HAP-1 (cell line): Measurements from ENCODE around the gene DOCK3.
"Not testable (repeated sequence)": the region's sequence is repeated elsewhere in the genome, so short reads cannot be mapped to it uniquely, and the experiment has no call there.

Experiments used
- DNase-seq, 2 experiments: peaks; one replicate each; pipeline ENCODE4 v3.0.0-alpha.2; 2016 to 2020; ENCODE audit warnings: low spot score in 2 of 2
- H3K27me3 ChIP-seq: fragments of 250-450 bp; sonication (Bioruptor Pico); 2 replicates; pipeline ENCODE4 v1.5.1; 2020; ENCODE audit warnings: low read depth, mild to moderate bottlenecking, moderate library complexity
- H3K36me3 ChIP-seq: fragments of 250-450 bp; sonication (Bioruptor Pico); replicated peaks from 2 replicates; pipeline ENCODE4 v1.5.1; 2020; ENCODE audit warnings: mild to moderate bottlenecking
- H3K4me1 ChIP-seq: fragments of 250-450 bp; sonication (Bioruptor Pico); 2 replicates; pipeline ENCODE4 v1.5.1; 2020; ENCODE audit warnings: mild to moderate bottlenecking
- H3K4me3 ChIP-seq: fragments of 250-450 bp; sonication (Bioruptor Pico); 2 replicates; pipeline ENCODE4 v1.5.1; 2020; ENCODE audit warnings: mild to moderate bottlenecking, moderate library complexity
- H3K9me3 ChIP-seq: fragments of 250-450 bp; sonication (Bioruptor Pico); 2 replicates; pipeline ENCODE4 v1.5.1; 2020; ENCODE audit warnings: mild to moderate bottlenecking, moderate library complexity
- in situ Hi-C: fragments of 300-500 bp; cut with MboI; formaldehyde crosslinking; loops from 3 replicates; pipeline ENCODE4 v1.14.3; 2020; ENCODE audit warnings: low sequenced_read_pairs, inconsistent platforms, mixed read lengths

The DOCK3 gene

GRCh38 chr3:51137715-51138114 is 463.0 kb downstream of the DOCK3 start:
- no peaks in the 10 kb centered on the region for H3K36me3 ChIP-seq
- H3K27me3 ChIP-seq: no peaks in the 10 kb centered on the region
- no peak for DNase-seq
- no peaks in the 10 kb centered on the region for H3K4me1 ChIP-seq
- in situ Hi-C loops: no loop called here
- H3K9me3 ChIP-seq: no peaks in the 10 kb centered on the region
- H3K4me3 ChIP-seq: no peak overlapping the region

DNA sequence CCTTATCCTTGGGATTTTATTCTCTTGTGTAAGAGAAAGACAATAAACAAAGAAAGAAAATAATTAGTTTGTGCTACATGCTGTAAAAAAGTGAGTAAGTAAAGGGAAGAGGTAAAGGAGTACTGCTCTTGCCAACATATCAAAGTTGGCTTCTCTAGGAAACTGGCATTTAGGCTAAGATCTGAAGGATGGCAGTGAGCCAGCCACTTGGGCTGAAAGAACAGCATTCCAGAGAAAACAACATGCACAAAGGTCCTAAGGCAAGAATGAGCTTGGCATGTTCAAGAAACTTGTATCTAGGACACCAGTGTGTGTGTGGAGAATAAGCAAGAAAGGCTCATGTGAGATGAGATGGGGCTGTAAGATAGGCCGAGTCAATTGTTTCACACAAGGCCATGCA is 464.9 kb downstream of the DOCK3 start:
- Histone ChIP-seq H3K9me3 (no peaks in the 10 kb centered on the region), H3K27me3 (no peaks in the 10 kb centered on the region), H3K36me3 (no peaks in the 10 kb centered on the region), H3K4me3 (no peak overlapping the region), H3K4me1 (no peaks in the 10 kb centered on the region)
- in situ Hi-C loops: no loop called here
- no peak for DNase-seq

DNA sequence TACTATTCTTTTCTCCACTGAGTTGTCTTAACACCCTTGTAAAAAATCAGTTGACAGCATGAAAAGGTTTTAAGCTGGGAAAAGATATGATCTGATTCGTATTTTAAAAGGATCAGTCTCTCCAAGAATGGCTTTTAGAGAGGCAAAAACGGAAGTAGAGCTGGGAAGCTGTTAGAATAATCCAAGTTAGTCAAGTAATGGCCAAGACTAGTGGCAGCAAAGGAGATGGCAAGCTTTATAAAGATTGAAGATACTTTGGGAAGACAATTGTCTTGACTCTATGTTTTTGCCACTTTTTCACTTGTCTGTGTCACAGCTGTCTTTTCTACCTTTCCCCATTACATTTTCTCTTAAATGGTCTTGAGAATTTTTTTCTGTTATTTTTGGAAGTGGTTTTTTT is 466.8 kb downstream of the DOCK3 start:
- in situ Hi-C loops: no loop called here
- Histone ChIP-seq H3K36me3 (no peaks in the 10 kb centered on the region), H3K4me1 (no peaks in the 10 kb centered on the region), H3K27me3 (no peaks in the 10 kb centered on the region), H3K9me3 (no peaks in the 10 kb centered on the region), H3K4me3 (no peak overlapping the region)
- peak in 1 of 2 experiments; percentile 22 for DNase-seq

DNA sequence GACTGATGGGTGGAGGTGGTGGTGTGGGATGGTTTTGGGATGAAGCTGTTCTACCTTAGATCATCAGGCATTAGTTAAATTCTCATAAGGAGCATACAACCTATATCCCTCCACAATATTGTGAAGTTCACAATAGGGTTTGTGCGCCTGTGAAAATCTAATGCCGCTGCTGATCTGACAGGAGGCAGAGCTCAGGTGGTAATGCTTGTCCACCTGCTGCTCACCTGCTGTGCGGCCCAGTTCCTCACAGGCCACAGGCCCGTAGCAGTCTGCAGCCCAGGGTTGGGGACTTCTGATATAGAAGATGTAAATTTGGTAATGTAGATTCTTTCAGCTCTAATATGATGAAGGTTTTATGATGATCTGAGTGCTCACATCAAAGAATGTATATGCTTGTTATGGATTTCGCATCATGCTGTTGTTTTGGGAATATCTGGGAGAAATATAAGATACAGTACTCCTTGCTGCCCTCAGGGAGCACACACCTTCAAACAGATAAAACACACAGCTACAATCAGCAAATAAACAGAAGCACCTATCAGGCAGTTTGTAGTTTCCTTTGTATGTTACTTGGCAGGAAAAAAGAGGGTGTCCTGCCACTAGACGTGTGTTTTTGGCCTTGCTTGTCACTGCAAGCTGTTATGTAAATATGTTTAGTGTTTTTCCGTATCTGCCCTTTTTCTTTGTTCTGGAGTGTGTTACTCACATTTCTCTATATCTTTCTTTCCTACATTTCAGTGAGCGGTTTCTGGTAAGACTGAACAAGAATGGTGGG is 471.3 kb downstream of the DOCK3 start:
- Histone ChIP-seq H3K9me3 (no peaks in the 10 kb centered on the region), H3K4me1 (no peaks in the 10 kb centered on the region), H3K27me3 (no peaks in the 10 kb centered on the region), H3K36me3 (no peaks in the 10 kb centered on the region), H3K4me3 (no peak overlapping the region)
- in situ Hi-C loops: no loop called here
- no peak for DNase-seq

DNA sequence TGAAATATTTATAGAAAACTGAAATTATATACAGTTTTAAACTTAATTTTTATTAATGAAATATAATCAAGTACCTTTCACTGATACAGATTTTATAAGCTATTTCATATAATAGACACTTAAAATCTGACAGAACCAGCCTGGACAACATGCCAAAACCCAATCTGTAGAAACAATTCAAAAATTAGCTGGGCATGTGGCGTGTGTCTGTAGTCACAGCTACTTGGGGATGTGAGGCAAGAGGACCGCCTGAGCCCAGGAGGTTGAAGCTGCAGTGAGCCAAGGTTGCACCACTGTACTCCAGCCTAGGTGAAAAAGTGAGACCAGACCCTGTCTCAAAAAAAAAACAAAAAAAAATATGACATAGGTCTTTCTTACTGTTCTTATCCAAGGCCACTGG is 472.1 kb downstream of the DOCK3 start:
- no peaks in the 10 kb centered on the region for H3K27me3 ChIP-seq
- H3K4me3 ChIP-seq: no peak overlapping the region
- no peak for DNase-seq
- in situ Hi-C loops: no loop called here
- no peaks in the 10 kb centered on the region for H3K4me1 ChIP-seq
- H3K9me3 ChIP-seq: no peaks in the 10 kb centered on the region
- no peaks in the 10 kb centered on the region for H3K36me3 ChIP-seq

GRCh38 chr3:51156147-51156546 is 481.4 kb downstream of the DOCK3 start:
- H3K9me3 ChIP-seq: no peaks in the 10 kb centered on the region
- no peak for DNase-seq
- in situ Hi-C loops: no loop called here
- no peaks in the 10 kb centered on the region for H3K36me3 ChIP-seq
- H3K4me1 ChIP-seq: no peaks in the 10 kb centered on the region
- no peaks in the 10 kb centered on the region for H3K27me3 ChIP-seq
- no peak overlapping the region for H3K4me3 ChIP-seq

DNA sequence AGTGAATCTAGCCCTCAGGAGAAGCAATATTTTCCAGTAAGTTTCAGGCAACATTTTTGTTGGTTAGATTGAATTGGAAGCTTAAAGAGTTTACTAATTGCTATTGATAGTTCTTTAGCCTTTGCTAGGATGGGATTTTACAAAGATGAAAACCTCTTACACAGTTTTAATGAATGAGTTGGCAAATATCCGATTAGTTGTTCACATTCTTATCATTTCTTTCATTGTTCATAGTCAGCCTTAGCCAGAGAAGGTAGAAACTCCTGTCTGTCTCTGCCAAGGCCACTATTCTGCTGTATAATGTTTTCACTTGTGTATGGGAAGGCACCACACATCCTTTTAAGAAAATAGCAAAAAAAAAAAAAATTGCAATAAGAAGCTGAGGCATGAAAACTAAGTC is 488.3 kb downstream of the DOCK3 start:
- no peaks in the 10 kb centered on the region for H3K9me3 ChIP-seq
- in situ Hi-C loops: no loop called here
- no peaks in the 10 kb centered on the region for H3K36me3 ChIP-seq
- H3K27me3 ChIP-seq: no peaks in the 10 kb centered on the region
- no peak for DNase-seq
- H3K4me3 ChIP-seq: no peak overlapping the region
- H3K4me1 ChIP-seq: no peaks in the 10 kb centered on the region

DNA sequence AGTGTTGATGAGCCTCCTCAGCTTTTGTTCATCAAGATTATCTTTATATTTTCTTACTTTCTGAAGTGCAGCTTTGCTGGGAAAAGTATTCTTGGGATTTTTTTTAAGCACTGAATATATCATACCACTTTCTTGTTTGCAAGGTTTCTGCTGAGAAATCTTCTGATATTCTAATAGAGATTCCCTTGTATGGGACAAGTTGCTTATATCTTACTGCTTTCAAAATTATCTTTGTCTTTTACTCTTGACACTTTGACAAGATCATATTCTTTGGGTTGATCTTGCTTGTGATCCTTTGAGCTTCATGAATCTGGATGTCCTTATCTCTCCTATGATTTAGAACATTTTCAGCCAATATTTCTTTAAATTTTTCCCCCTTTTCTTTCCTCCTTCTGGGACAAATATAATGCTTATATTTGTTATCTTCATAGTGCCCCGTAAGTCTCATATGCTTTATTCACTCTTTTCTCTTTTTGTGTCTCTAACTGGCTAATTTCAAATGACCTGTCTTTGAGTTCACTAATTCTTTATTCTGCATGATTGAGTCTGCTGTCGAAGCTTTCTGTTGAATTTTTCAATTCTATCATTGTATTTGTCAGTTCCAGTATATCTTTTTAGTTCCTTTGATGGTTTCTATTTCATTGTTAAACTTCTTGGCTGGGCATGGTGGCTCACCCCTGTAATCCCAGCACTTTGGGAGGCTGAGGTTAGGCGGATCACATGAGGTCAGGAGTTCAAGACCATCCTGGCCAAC is 499.0 kb downstream of the DOCK3 start:
- in situ Hi-C loops: no loop called here
- H3K4me3 ChIP-seq: no peak overlapping the region
- H3K4me1 ChIP-seq: no peaks in the 10 kb centered on the region
- H3K27me3 ChIP-seq: no peaks in the 10 kb centered on the region
- H3K36me3 ChIP-seq: no peaks in the 10 kb centered on the region
- peaks cover 2% of the 10 kb centered on the region; the same call in 1 of the 2 replicates for H3K9me3 ChIP-seq
- no peak for DNase-seq

DNA sequence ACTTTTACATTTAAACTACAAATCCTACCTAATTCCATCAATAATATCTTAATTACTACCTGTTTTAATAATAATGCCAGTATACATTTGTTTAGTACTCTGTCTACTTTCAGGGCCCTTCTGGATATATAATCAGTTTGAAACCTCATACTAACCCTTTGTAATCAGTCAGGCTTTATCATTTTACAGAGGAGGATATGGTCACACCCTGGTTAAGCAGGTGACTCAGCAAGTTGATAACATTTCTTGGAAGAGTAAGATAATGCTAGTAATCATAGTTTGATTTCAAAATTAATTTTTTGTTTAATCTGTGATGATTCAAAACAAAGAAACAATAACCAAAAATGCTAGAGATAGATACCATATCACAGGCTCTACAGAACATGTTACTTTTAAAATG is 502.2 kb downstream of the DOCK3 start:
- H3K27me3 ChIP-seq: no peaks in the 10 kb centered on the region
- H3K4me3 ChIP-seq: no peak overlapping the region
- no peaks in the 10 kb centered on the region for H3K4me1 ChIP-seq
- peaks cover 2% of the 10 kb centered on the region; the same call in 1 of the 2 replicates for H3K9me3 ChIP-seq
- no peak for DNase-seq
- in situ Hi-C loops: no loop called here
- no peaks in the 10 kb centered on the region for H3K36me3 ChIP-seq

GRCh38 chr3:51186446-51186845 is 511.7 kb downstream of the DOCK3 start:
- in situ Hi-C loops, H3K27me3 ChIP-seq, H3K4me1 ChIP-seq, H3K4me3 ChIP-seq, H3K36me3 ChIP-seq, DNase-seq: not testable (repeated sequence)
- peaks cover 10% of the 10 kb centered on the region for H3K9me3 ChIP-seq

GRCh38 chr3:51190199-51190598 is 515.5 kb downstream of the DOCK3 start:
- no peaks in the 10 kb centered on the region for H3K27me3 ChIP-seq
- peaks cover 10% of the 10 kb centered on the region for H3K9me3 ChIP-seq
- no peak for DNase-seq
- H3K36me3 ChIP-seq: no peaks in the 10 kb centered on the region
- no peak overlapping the region for H3K4me3 ChIP-seq
- no peaks in the 10 kb centered on the region for H3K4me1 ChIP-seq
- in situ Hi-C loops: no loop called here

DNA sequence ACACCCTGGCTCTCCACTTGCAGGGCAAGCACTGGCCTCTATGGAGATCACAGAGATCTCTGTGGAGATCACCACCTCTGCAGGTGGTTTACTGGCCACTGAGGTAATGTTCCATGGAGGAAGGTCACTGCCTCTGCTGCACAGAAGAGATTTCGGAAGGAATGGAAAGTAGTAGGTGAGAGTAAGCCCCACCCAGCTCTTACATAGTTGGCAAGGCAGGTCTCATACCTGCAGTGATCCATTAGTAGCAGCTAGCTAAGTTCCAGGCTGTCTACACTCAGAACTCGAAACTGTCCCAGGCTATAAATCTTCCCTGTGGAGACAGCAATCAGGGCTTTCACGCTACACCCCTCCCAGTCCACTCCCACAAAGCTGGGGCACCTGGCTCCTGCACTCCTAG is 516.1 kb downstream of the DOCK3 start:
- no peaks in the 10 kb centered on the region for H3K36me3 ChIP-seq
- peaks cover 8% of the 10 kb centered on the region for H3K9me3 ChIP-seq
- no peak for DNase-seq
- in situ Hi-C loops: no loop called here
- no peaks in the 10 kb centered on the region for H3K4me1 ChIP-seq
- H3K4me3 ChIP-seq: no peak overlapping the region
- no peaks in the 10 kb centered on the region for H3K27me3 ChIP-seq

DNA sequence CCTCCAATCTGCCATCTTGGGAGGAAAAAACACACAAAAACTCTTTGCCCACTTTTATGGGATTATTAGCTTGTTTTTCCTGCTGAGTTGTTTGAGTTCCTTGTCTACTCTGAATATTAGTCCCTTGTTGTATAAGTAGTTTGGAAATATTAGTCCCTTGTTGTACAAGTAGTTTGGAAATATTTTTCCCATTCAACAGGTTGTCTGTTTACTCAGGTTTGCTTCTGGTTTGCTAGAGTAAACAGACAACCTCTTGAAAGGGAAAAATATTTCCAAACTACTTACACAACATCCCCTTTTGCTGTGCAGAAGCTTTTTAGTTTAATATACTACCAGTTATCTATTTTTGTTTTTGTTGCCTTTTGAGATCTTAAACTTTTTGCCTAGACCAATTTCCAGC is 517.0 kb downstream of the DOCK3 start:
- Histone ChIP-seq H3K9me3 (peaks cover under 1% of the 10 kb centered on the region; the same call in 1 of the 2 replicates), H3K4me1 (no peaks in the 10 kb centered on the region), H3K27me3 (no peaks in the 10 kb centered on the region), H3K36me3 (no peaks in the 10 kb centered on the region), H3K4me3 (no peak overlapping the region)
- DNase-seq: no peak
- in situ Hi-C loops: no loop called here

- Histone ChIP-seq H3K4me3 (no peak overlapping the region), H3K27me3 (no peaks in the 10 kb centered on the region), H3K4me1 (no peaks in the 10 kb centered on the region), H3K9me3 (no peaks in the 10 kb centered on the region), H3K36me3 (no peaks in the 10 kb centered on the region)
- DNase-seq: no peak
- in situ Hi-C loops: no loop called here
These were observed 523.8 kb downstream of the DOCK3 start for GRCh38 chr3:51198477-51198876.
